HG02870 (cell line): ENCODE data around the gene CD81.

Source experiments
- ATAC-seq: cut with Tn5 transposase; IDR thresholded peaks from one replicate; pipeline ENCODE4 v1.9.1; 2021; ENCODE audit warnings: mild to moderate bottlenecking, moderate library complexity; ENCODE audit not compliant: unreplicated experiment

The CD81 gene

GRCh38 chr11:2400762-2401435 lies 23.8 kb downstream of the CD81 start:
- ATAC-seq: peak; percentile 2

- ATAC-seq: no peak
These were observed 24.4 kb downstream of the CD81 start for GRCh38 chr11:2401436-2401984.

- no peak for ATAC-seq
These were observed 25.0 kb downstream of the CD81 start for GRCh38 chr11:2402106-2402505.

- ATAC-seq: no peak
These were observed 26.0 kb downstream of the CD81 start for GRCh38 chr11:2402890-2403645.

- no peak for ATAC-seq
These were observed 27.7 kb downstream of the CD81 start for GRCh38 chr11:2404735-2405196.

GRCh38 chr11:2406451-2406850 lies 29.3 kb downstream of the CD81 start:
- no peak for ATAC-seq

GRCh38 chr11:2406878-2407410 lies 29.8 kb downstream of the CD81 start:
- ATAC-seq: no peak

GRCh38 chr11:2408671-2409070 lies 31.6 kb downstream of the CD81 start:
- no peak for ATAC-seq

- no peak for ATAC-seq
These were observed 32.0 kb downstream of the CD81 start for GRCh38 chr11:2409126-2409525.

GRCh38 chr11:2409611-2410468 lies 32.7 kb downstream of the CD81 start:
- ATAC-seq: no peak

GRCh38 chr11:2410616-2411015 lies 33.5 kb downstream of the CD81 start:
- no peak for ATAC-seq

GRCh38 chr11:2411446-2412305 lies 34.6 kb downstream of the CD81 start:
- ATAC-seq: no peak

GRCh38 chr11:2412323-2412722 lies 35.2 kb downstream of the CD81 start:
- no peak for ATAC-seq

GRCh38 chr11:2413742-2414579 lies 36.9 kb downstream of the CD81 start:
- ATAC-seq: no peak

- no peak for ATAC-seq
These were observed 37.5 kb downstream of the CD81 start for GRCh38 chr11:2414616-2415015.

- no peak for ATAC-seq
These were observed 38.1 kb downstream of the CD81 start for GRCh38 chr11:2415171-2415570.

- no peak for ATAC-seq
These were observed 38.7 kb downstream of the CD81 start for GRCh38 chr11:2415601-2416380.

GRCh38 chr11:2416765-2417164 lies 39.7 kb downstream of the CD81 start:
- no peak for ATAC-seq
